Stimulated activated CD8-positive, alpha-beta memory T cell treated with anti-CD3 and anti-CD28 coated beads, Interleukin-12 subunit alpha, Interleukin-12 subunit beta, amount 100 ng/mL, for 24 hours (primary cell): Measurements from ENCODE around the gene TTLL13.

Experiments
- DNase-seq: peaks from one replicate; pipeline ENCODE4 v3.0.0-alpha.2; 2020; ENCODE audit errors: extremely low read depth

Gene TTLL13

DNA sequence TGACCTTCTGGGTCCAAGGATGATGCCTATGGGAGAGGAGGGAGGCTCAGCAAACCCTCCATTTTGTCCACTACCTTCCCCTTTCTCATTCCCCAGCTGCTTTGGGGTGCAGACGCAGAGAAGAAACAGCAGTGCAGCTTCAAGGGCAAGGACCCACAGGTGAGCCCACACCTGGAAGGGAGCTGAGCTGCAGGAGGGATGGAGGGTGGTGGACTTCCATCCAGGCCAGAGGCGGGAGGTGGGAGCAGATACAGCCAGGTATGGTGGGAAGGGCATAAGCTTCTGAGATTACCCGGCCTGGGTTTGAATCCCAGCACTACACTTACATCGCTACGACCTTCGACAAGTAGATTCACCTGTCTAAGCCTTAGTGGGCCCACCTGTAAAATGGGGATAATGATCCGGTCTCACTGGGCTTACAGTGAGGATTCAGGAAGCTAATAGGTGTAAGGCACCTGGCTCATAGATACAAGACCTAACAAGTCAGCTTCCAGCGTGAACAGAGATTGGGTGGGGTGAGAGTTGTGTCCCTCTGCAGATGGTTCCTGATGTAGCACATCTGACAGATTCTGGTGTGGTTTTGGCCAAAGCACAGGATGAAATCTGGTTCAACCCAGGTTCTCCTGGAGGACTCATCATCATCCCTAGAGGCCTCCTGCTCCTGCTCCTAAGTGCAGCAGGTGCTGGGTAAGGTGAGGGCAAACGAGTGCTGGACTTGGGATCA, 31.5 kb upstream of the TTLL13 start:
- no peak for DNase-seq

DNA sequence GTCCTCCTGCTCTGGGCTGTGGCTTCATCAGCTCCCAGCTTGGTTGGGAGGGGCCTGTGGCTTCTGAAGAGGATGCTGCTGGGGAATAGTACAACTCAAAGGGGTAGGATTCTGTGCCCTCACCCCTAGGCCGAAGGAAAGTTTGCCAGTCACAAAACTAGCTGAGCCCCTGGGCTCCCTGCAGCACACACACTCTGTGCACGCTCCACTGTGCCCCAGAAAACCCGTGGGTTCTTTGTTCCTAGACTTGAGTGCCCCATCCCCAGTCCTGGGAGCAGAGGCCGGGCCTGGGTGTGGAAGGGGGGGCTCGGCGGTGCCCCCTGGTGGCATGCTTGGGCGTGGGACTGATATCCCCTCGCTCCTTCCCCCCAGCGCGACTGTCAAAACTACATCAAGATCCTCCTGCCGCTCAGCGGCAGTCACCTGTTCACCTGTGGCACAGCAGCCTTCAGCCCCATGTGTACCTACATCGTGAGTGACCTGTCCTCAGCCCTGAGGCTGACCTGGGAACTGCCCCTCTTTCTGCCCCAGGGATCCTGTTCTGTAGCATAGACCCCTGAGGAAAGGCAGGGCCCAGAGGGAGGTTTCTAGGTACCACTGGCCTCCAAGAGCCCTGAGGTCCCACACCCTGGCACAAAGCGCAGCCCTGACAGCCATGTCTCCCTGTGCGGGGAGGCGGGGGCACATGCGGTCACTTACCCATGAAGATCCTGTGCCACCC, 29.8 kb upstream of the TTLL13 start:
- no peak for DNase-seq

GRCh38 chr15:90221246-90221900, 28.0 kb upstream of the TTLL13 start:
- DNase-seq = no peak

- DNase-seq = no peak
Measured at GRCh38 chr15:90222547-90222946, 26.8 kb upstream of the TTLL13 start.

DNA sequence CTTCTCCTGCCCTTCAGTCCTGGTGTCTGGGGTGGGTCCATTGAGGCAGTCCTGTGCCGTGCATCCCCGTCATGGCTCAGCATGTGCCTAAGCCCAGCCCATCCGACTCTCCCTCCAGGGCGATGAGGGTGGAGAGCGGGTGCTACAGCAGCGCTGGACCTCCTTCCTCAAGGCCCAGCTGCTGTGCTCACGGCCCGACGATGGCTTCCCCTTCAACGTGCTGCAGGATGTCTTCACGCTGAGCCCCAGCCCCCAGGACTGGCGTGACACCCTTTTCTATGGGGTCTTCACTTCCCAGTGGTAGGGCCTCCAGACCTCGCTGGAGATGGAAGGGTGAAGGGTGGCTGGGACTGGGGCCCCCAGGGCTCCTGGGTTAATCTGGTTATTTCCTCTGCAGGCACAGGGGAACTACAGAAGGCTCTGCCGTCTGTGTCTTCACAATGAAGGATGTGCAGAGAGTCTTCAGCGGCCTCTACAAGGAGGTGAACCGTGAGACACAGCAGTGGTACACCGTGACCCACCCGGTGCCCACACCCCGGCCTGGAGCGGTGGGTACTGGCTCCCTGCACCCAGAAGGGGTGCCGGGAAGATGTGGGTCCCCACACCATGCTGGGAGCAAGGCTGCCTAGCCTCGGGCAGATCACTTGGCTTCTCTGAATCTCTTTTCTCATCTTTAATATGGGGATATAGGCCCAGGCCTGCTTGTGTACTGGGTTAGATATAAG, 25.8 kb upstream of the TTLL13 start:
- no peak for DNase-seq

GRCh38 chr15:90225047-90225446, 24.3 kb upstream of the TTLL13 start:
- no peak for DNase-seq

- DNase-seq = no peak
Measured at GRCh38 chr15:90225504-90226234, 23.7 kb upstream of the TTLL13 start.

DNA sequence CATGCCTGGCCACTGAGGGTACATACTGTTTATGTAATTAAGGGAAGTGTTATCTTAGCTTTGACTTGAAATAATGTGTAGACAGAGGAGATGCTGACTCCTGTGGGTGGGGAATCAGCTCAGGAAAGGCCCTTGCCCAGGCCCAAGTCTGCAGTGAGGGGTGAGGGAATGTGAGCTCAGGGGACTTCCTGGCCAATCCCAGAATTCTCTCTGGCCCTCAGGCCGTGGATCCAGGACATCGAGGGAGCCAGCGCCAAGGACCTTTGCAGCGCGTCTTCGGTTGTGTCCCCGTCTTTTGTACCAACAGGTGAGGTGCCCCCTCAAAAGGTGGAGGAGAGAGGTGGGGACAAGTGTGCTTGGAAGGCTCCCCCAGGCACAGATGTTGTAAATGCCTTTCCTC, 22.0 kb upstream of the TTLL13 start:
- DNase-seq = no peak

DNA sequence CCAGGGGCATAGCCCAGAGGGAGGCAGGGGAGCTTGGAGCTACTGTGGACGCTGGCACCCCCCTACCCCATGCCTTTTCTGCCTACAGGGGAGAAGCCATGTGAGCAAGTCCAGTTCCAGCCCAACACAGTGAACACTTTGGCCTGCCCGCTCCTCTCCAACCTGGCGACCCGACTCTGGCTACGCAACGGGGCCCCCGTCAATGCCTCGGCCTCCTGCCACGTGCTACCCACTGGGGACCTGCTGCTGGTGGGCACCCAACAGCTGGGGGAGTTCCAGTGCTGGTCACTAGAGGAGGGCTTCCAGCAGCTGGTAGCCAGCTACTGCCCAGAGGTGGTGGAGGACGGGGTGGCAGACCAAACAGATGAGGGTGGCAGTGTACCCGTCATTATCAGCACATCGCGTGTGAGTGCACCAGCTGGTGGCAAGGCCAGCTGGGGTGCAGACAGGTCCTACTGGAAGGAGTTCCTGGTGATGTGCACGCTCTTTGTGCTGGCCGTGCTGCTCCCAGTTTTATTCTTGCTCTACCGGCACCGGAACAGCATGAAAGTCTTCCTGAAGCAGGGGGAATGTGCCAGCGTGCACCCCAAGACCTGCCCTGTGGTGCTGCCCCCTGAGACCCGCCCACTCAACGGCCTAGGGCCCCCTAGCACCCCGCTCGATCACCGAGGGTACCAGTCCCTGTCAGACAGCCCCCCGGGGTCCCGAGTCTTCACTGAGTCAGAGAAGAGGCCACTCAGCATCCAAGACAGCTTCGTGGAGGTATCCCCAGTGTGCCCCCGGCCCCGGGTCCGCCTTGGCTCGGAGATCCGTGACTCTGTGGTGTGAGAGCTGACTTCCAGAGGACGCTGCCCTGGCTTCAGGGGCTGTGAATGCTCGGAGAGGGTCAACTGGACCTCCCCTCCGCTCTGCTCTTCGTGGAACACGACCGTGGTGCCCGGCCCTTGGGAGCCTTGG, 21.3 kb upstream of the TTLL13 start:
- DNase-seq = no peak

DNA sequence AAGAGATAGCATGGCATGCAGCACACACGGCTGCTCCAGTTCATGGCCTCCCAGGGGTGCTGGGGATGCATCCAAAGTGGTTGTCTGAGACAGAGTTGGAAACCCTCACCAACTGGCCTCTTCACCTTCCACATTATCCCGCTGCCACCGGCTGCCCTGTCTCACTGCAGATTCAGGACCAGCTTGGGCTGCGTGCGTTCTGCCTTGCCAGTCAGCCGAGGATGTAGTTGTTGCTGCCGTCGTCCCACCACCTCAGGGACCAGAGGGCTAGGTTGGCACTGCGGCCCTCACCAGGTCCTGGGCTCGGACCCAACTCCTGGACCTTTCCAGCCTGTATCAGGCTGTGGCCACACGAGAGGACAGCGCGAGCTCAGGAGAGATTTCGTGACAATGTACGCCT, 20.4 kb upstream of the TTLL13 start:
- DNase-seq = no peak

DNA sequence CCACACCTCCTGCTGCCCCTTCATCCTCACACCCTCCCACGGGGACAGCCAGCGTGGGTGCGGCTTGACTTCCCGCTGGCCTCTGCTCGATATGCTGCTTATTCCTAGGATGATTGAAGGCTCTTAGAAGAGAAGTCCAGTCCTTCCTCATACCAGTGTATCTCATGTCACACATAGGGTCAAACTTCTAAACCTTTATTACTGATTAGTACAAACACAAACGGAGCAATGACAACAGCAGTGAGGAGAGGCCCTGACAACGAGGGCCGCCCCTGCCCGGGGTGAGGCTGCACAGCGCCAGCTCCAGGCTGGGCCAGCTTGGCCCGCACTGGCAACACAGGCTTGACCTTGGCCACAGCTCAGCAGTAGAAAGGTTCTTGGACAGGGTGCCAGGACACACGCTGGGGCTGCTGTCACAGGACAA, 19.3 kb upstream of the TTLL13 start:
- no peak for DNase-seq

DNA sequence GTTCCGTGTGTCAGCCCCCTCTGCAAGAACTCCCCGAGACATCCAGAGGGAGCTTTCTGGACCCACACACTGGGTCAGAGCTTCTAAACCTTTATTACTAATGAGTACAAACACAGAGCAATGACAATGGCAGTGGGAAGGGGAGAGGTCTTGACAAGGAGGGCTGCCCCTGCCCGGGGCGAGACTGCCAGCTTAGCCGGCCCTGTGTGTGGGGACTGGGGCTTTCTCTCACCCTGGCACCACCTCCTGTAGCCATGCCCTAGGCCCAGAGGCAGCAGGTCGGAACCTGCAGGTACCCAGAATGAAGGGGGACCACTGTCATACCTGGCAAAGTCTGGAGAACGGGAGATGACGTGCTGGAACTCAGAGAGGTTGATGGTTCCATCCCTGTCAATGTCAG, 18.7 kb upstream of the TTLL13 start:
- no peak for DNase-seq

- peak; percentile 36 for DNase-seq
Measured at GRCh38 chr15:90231028-90232017, 18.0 kb upstream of the TTLL13 start.

DNA sequence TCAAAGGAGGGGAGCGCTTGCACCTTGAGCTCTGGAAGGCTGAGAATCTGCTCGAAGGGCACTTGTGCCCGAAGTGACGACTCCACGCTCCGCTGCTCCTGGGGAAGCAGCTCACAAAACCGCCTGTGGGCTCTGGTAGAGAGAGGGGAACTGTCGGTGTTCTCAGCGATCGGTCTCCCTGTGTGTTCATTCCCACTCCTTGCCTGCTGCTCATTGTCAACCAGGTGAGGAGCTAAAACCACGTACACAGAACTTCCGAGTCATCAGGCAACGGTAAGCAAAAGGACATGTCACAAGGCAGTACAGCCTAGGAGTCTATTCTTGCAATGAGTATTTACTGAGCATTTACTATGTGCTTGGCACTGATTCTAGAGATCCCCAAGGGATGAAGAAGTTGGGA, 17.2 kb upstream of the TTLL13 start:
- no peak for DNase-seq

DNA sequence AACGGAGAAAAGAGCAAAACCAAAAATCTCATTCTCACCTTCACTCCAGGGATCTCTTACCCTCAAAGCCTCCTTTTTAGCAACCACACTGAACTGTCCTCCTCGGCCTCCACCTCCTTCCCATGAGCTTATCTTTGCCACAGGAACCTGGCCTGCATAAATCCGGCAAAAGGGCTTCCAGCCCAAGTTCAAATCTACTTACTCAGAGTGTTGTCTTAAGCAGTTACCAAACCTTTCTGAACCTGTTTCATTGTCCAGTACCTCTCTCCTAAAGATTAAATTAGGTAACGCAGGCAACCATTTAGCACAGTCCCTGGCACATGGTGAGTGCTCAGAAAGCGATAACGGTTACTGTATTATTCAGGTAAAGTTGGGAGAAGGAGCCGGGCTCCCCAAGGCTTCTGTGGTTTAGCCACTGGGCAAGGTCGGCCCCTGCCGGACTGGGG, 16.4 kb upstream of the TTLL13 start:
- no peak for DNase-seq

DNA sequence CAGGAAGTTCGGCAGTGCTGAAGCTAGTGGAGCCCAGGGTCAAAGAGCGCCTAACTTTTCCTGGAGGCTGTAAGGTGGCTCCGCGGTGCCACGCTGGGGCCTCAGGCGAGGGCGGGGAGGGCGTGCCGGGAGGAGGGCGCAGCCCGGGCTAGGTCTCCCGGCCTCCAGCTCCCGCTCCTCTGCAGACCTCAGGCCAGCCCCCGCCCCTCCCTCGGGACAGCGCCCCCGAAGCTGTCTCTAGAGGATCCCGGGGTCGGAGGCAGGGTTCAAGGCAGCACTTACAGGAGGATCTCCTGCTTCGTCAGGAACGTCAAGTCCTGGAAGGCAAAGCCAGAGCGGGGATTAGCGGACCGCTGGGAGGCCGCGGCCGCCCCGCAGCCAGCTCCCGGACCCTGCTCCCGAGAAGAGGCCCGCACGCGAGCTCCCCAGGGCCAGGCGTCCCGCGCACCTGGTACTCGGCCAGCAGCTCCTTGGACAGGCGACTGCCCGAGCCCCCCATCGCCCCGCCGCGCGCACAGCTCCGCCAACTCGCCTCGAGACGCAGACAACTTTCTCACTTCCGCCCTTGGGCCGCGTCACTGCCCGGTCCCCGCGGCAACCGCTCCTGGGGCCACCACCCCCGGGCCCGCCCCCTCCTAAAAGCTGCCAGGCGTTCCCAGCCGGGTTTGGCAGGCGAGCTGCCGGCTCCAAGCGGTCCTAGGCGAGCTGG, 15.8 kb upstream of the TTLL13 start, which contains the start of gene CIB1:
CIB1 (minus strand) TSS at position 555 of the 709 bp plus-strand sequence; CDS start at position 499, 56 bp downstream.
- DNase-seq = peak; percentile 95

DNA sequence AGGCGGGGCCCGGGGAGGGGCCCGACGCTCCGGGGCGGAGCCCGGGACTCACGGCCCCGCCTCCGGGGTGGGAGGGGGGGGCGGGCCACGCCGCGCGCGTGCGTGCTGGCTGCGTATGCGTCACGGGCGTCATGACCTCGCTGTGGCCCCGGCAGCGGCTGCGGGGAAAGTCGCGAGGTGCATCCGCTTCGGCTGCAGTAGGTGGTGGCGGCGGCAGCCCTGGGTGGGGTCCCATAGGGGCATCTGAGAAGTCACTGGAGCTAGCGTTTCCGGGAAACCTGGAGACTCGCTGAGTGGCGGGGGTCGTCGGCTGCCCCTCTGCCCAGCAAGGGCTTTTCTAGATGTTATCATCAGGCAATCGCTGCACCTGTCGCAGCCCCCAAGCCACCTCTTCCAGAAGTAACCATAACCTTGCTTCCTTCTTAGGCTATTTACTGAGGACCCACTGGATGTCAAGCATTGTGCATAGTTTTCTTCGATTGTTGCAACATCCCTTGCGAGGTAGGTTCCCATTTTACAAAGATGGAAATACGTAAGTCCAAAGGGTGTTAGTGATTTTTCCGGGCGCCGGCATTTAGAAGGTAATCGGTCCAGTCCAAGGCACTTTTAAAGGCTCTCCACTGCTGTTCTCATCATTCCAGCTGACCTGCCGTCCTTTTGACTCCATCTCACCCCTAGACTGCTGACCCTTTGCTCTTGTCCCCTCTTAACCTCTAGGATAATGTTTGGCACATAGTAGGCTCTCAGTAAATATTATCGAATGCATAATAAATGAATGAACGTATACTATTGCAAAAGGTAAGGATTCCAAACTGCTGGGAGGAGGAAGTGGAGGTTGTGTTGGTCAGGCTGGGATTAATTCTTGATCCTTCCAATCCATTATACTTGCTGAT, 15.0 kb upstream of the TTLL13 start, which contains the start of gene GDPGP1:
GDPGP1 (plus strand) TSS at position 114 of the 893 bp plus-strand sequence. CDS start 6,700 bp downstream, outside the sequence.
- DNase-seq = no peak
